Neural crest cell (in vitro differentiated cells): ENCODE results near the gene SETBP1. TPM values are rescaled to one million over a fixed set of nuclear protein-coding genes. Genes with fewer than 3 reads are reported as not detected.

ENCODE experiments used
- DNase-seq: peaks from one replicate; pipeline ENCODE4 v3.0.0; 2021; ENCODE audit warnings: low read depth, mixed read lengths, low spot score
- H3K27ac Mint-ChIP-seq: one replicate; pipeline ENCODE4 v1.8.0; 2021; ENCODE audit warnings: mild to moderate bottlenecking, mixed read lengths; ENCODE audit not compliant: unreplicated experiment
- H3K27me3 Mint-ChIP-seq: 2 replicates; pipeline ENCODE4 v1.8.0; 2021; ENCODE audit warnings: low read depth, mild to moderate bottlenecking, mixed read lengths
- H3K36me3 Mint-ChIP-seq: 2 replicates; pipeline ENCODE4 v1.8.0; 2021; ENCODE audit warnings: low read depth, mild to moderate bottlenecking, mixed read lengths
- H3K4me1 Mint-ChIP-seq: 2 replicates; pipeline ENCODE4 v1.8.0; 2021; ENCODE audit warnings: mixed read lengths
- H3K4me3 Mint-ChIP-seq: one replicate; pipeline ENCODE4 v1.8.0; 2021; ENCODE audit warnings: mild to moderate bottlenecking, mixed read lengths
- H3K9me3 Mint-ChIP-seq: 2 replicates; pipeline ENCODE4 v1.8.0; 2021; ENCODE audit warnings: mixed read lengths
- CTCF ChIP-seq: fragments of 200-600 bp; sonication (generic); conservative IDR thresholded peaks from 2 replicates; pipeline ENCODE4 v1.5.0; 2021; ENCODE audit warnings: antibody characterized with exemption, mild to moderate bottlenecking
- total RNA-seq: library from RNA; stranded (reverse); gene quantifications from 2 replicates; pipeline ENCODE4 v1.2.1, GENCODE V29; 2021

Gene SETBP1
- total RNA-seq, 1 donor from 2014 or later: 38.9 TPM

- Mint-ChIP-seq H3K27ac (no peak overlapping the region), H3K4me1 (peaks cover 52% of the 10 kb centered on the region)
These were observed 382.8 kb downstream of the SETBP1 start for GRCh38 chr18:45063246-45064038.

GRCh38 chr18:45066210-45066609, 385.5 kb downstream of the SETBP1 start:
- DNase-seq: no peak
- Mint-ChIP-seq H3K27me3 (no peaks in the 10 kb centered on the region), H3K36me3 (peaks cover 25% of the 10 kb centered on the region), H3K9me3 (no peaks in the 10 kb centered on the region), H3K4me3 (no peak overlapping the region), H3K4me1 (peaks cover 29% of the 10 kb centered on the region), H3K27ac (no peak overlapping the region)
- no peak for TF ChIP-seq CTCF

More at GRCh38 chr18:45063246-45064038, 382.8 kb downstream of the SETBP1 start:
- Mint-ChIP-seq H3K4me3 (no peak overlapping the region), H3K27me3 (no peaks in the 10 kb centered on the region), H3K36me3 (peaks cover 30% of the 10 kb centered on the region), H3K9me3 (peaks cover 4% of the 10 kb centered on the region)
- DNase-seq: no peak
- no peak for TF ChIP-seq CTCF

- Mint-ChIP-seq H3K36me3 (peaks cover 23% of the 10 kb centered on the region), H3K4me3 (no peak overlapping the region)
These were observed 386.2 kb downstream of the SETBP1 start for GRCh38 chr18:45066886-45067285.

GRCh38 chr18:45068400-45069094, 387.9 kb downstream of the SETBP1 start:
- Mint-ChIP-seq H3K27ac (no peak overlapping the region), H3K36me3 (peaks cover 17% of the 10 kb centered on the region), H3K9me3 (no peaks in the 10 kb centered on the region), H3K27me3 (no peaks in the 10 kb centered on the region), H3K4me3 (no peak overlapping the region), H3K4me1 (peaks cover 16% of the 10 kb centered on the region)
- DNase-seq: no peak
- no peak for TF ChIP-seq CTCF

More at GRCh38 chr18:45066886-45067285, 386.2 kb downstream of the SETBP1 start:
- Mint-ChIP-seq H3K27me3 (no peaks in the 10 kb centered on the region), H3K4me1 (peaks cover 22% of the 10 kb centered on the region), H3K9me3 (no peaks in the 10 kb centered on the region), H3K27ac (no peak overlapping the region)
- TF ChIP-seq CTCF: no peak
- DNase-seq: no peak

GRCh38 chr18:45069546-45069945, 388.9 kb downstream of the SETBP1 start:
- DNase-seq: no peak
- TF ChIP-seq CTCF: no peak

More at GRCh38 chr18:45069546-45069945, 388.9 kb downstream of the SETBP1 start:
- Mint-ChIP-seq H3K27me3 (no peaks in the 10 kb centered on the region), H3K27ac (no peak overlapping the region), H3K36me3 (peaks cover 8% of the 10 kb centered on the region), H3K9me3 (no peaks in the 10 kb centered on the region), H3K4me1 (peaks cover 9% of the 10 kb centered on the region), H3K4me3 (no peak overlapping the region)
